GM19025 (cell line): ENCODE measurements around the gene TMEM125.
A peak's percentile ranks its signal among the peaks of the same experiment; 100 is the strongest.

Source experiments
- ATAC-seq: cut with Tn5 transposase; IDR thresholded peaks from one replicate; pipeline ENCODE4 v1.9.1; 2021; ENCODE audit warnings: mild to moderate bottlenecking, low read depth, moderate library complexity; ENCODE audit not compliant: unreplicated experiment

The TMEM125 gene

GRCh38 chr1:43269627-43270375 lies at the start of gene TMEM125:
TMEM125 (plus strand) TSS chr1:43269983; CDS start chr1:43272723, 2,740 bp downstream.
- ATAC-seq = no peak

- ATAC-seq = peak; percentile 68
Measured at GRCh38 chr1:43220905-43221778, 48.6 kb upstream of the TMEM125 start.

GRCh38 chr1:43221797-43222196 lies 48.0 kb upstream of the TMEM125 start:
- no peak for ATAC-seq

GRCh38 chr1:43222879-43223278 lies 46.9 kb upstream of the TMEM125 start:
- no peak for ATAC-seq

- ATAC-seq = no peak
Measured at GRCh38 chr1:43225168-43225567, 44.6 kb upstream of the TMEM125 start.

- ATAC-seq = no peak
Measured at GRCh38 chr1:43227143-43227764, 42.5 kb upstream of the TMEM125 start.

- ATAC-seq = no peak
Measured at GRCh38 chr1:43229826-43230780, 39.7 kb upstream of the TMEM125 start.

- ATAC-seq = no peak
Measured at GRCh38 chr1:43232074-43232473, 37.7 kb upstream of the TMEM125 start.

GRCh38 chr1:43232482-43232881 lies 37.3 kb upstream of the TMEM125 start:
- ATAC-seq = no peak

- no peak for ATAC-seq
Measured at GRCh38 chr1:43233631-43234030, 36.2 kb upstream of the TMEM125 start.

GRCh38 chr1:43234267-43234666 lies 35.5 kb upstream of the TMEM125 start:
- ATAC-seq = no peak

GRCh38 chr1:43235040-43235439 lies 34.7 kb upstream of the TMEM125 start:
- no peak for ATAC-seq

GRCh38 chr1:43235451-43236121 lies 34.2 kb upstream of the TMEM125 start:
- no peak for ATAC-seq

GRCh38 chr1:43237121-43237520 lies 32.7 kb upstream of the TMEM125 start:
- no peak for ATAC-seq

GRCh38 chr1:43238085-43238484 lies 31.7 kb upstream of the TMEM125 start:
- no peak for ATAC-seq

GRCh38 chr1:43238991-43239469 lies 30.8 kb upstream of the TMEM125 start:
- no peak for ATAC-seq

- peak; percentile 66 for ATAC-seq
Measured at GRCh38 chr1:43239484-43239883, 30.3 kb upstream of the TMEM125 start.

- no peak for ATAC-seq
Measured at GRCh38 chr1:43241413-43241836, 28.4 kb upstream of the TMEM125 start.

GRCh38 chr1:43243299-43243698 lies 26.5 kb upstream of the TMEM125 start:
- ATAC-seq = no peak
